ENCODE results near the gene HIPK3. TPM values are rescaled to one million over a fixed set of nuclear protein-coding genes. Genes with fewer than 3 reads are reported as not detected.
"Not testable (repeated sequence)": the region's sequence is repeated elsewhere in the genome, so short reads cannot be mapped to it uniquely, and the experiment has no call there.

HIPK3 gene
- total and polyA plus RNA-seq, 4 donors = 24.8 to 251 (median 119) TPM

DNA sequence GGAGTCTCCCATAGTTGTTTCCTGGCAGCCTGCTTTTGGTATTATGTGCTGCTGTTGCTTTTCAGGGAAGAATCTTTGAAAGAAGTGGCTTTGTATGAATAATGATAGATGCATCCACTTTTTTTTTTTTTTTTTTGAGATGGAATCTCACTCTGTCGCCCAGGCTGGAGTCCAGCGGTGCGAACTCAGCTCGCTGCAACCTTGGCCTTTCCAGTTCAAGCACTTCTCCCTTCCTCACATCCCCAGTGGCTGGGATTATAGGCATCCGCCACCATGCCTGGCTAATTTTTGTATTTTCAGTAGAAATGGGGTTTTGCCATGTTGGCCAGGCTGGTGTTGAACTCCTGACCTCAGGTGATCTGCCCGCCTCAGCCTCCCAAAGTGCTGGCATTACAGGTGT lies 49.6 kb downstream of the HIPK3 start:
- H3K9me3 ChIP-seq (ENCODE audit: control insufficient read depth, low read length); ATAC-seq (ENCODE audit: low FRiP score); intact Hi-C loops (cut with DNase I); DNase-seq; H3K36me3 ChIP-seq (ENCODE audit: control insufficient read depth in 1 of 2, insufficient read depth in 2 of 2, low read length in 1 of 2); H3K27ac ChIP-seq (ENCODE audit: low read depth in 1 of 2, low read length in 2 of 2); H3K4me3 ChIP-seq (ENCODE audit: low read length in 2 of 2); H3K27me3 ChIP-seq (ENCODE audit: control insufficient read depth in 1 of 2, insufficient read depth in 2 of 2, low read length in 1 of 2); H3K4me1 ChIP-seq (ENCODE audit: control insufficient read depth in 1 of 2, insufficient read depth in 2 of 2, low read length in 2 of 2): not testable (repeated sequence)
- 97% methylated on average over 6 of the region's 6 CpGs for WGBS, 2 donors

DNA sequence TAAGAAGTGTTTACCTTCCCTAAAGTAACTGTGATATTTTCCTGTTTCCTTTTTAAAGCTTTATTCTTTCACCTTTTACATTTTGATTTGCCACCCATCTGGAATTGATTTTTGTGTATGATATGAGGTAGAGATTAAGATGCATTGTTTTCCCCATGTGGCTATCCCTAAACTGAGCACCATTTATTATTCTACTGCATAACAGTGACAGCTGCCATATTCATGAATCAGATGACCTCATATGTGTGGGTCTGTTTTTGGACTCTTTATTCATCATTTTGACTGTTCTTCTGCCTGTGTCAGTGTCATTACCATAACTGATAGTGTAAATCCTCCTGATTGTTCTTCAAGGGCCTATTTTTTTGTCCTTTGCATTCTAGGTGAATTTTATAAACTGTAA lies 50.8 kb downstream of the HIPK3 start:
- Histone ChIP-seq H3K36me3 (ENCODE audit: control insufficient read depth in 1 of 2, insufficient read depth in 2 of 2, low read length in 1 of 2) (peaks cover 0 to 1% of the 10 kb centered on the region in 2 donors), H3K27me3 (ENCODE audit: control insufficient read depth in 1 of 2, insufficient read depth in 2 of 2, low read length in 1 of 2) (no peaks in the 10 kb centered on the region), H3K27ac (ENCODE audit: low read depth in 1 of 2, low read length in 2 of 2) (no peak overlapping the region), H3K4me1 (ENCODE audit: control insufficient read depth in 1 of 2, insufficient read depth in 2 of 2, low read length in 2 of 2) (peaks cover 0 to 3% of the 10 kb centered on the region in 2 donors), H3K4me3 (ENCODE audit: low read length in 2 of 2) (no peak overlapping the region), H3K9me3 (ENCODE audit: control insufficient read depth, low read length) (no peaks in the 10 kb centered on the region)
- no peak for ATAC-seq (ENCODE audit: low FRiP score)
- no peak for DNase-seq
- intact Hi-C loops (cut with DNase I) = no loop called here

GRCh38 chr11:33309118-33309517 lies 51.9 kb downstream of the HIPK3 start:
- DNase-seq (no peak), ATAC-seq (ENCODE audit: low FRiP score) (no peak)
- H3K36me3 ChIP-seq (ENCODE audit: control insufficient read depth in 1 of 2, insufficient read depth in 2 of 2, low read length in 1 of 2) = peaks cover 0 to 1% of the 10 kb centered on the region in 2 donors
- H3K27me3 ChIP-seq (ENCODE audit: control insufficient read depth in 1 of 2, insufficient read depth in 2 of 2, low read length in 1 of 2) = no peaks in the 10 kb centered on the region
- H3K4me1 ChIP-seq (ENCODE audit: control insufficient read depth in 1 of 2, insufficient read depth in 2 of 2, low read length in 2 of 2) = peaks cover 0 to 5% of the 10 kb centered on the region in 2 donors
- WGBS, 2 donors = 95 to 97% methylated on average over 1 of the region's 1 CpG
- H3K4me3 ChIP-seq (ENCODE audit: low read length in 2 of 2) = no peak overlapping the region
- intact Hi-C loops (cut with DNase I) = no loop called here
- no peak overlapping the region for H3K27ac ChIP-seq (ENCODE audit: low read depth in 1 of 2, low read length in 2 of 2)
- H3K9me3 ChIP-seq (ENCODE audit: control insufficient read depth, low read length) = no peaks in the 10 kb centered on the region

DNA sequence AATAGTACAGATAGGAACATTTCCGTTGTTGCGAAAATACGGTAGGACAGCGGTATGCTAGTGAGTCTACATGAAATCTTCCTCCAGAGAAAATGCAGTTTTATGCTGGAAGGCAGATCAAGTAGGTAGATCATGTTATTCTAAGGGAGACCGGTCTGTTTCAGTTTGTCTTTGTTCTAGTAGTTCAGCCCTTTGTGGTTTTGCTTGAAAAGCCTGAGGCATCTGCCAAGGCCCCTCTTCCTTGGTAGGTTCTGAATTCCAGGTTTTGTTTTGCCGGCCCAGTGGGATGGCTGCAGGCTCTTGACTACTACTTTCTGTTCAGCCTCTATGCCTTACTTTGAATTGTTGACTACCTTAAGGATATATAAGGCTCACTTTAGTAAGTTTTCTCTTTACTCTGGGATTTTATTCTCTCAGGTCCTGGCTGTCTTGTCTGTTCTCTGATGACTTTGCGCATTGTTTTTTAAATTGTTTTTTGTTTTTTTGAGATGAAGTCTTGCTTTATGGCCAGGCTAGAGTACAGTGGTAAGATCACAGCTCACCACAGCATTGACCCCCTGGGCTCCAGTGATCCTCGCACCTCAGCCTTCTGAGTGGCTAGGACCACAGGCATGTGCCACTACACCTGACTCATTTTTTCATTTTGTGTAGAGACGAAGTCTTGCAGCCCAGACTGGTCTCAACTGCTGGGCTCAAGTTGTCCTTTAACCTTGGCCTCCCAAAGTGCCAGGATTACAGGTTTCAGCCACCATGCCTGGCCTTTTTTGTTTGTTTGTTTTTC lies 53.7 kb downstream of the HIPK3 start:
- 94 to 96% methylated on average over 9 of the region's 9 CpGs for WGBS, 2 donors
- intact Hi-C loops (cut with DNase I) = no loop called here
- Histone ChIP-seq H3K27me3 (ENCODE audit: control insufficient read depth in 1 of 2, insufficient read depth in 2 of 2, low read length in 1 of 2) (no peaks in the 10 kb centered on the region), H3K9me3 (ENCODE audit: control insufficient read depth, low read length) (no peaks in the 10 kb centered on the region), H3K4me1 (ENCODE audit: control insufficient read depth in 1 of 2, insufficient read depth in 2 of 2, low read length in 2 of 2) (peaks cover 2 to 5% of the 10 kb centered on the region in 2 donors), H3K27ac (ENCODE audit: low read depth in 1 of 2, low read length in 2 of 2) (no peak overlapping the region), H3K36me3 (ENCODE audit: control insufficient read depth in 1 of 2, insufficient read depth in 2 of 2, low read length in 1 of 2) (peaks cover 0 to 1% of the 10 kb centered on the region in 2 donors), H3K4me3 (ENCODE audit: low read length in 2 of 2) (no peak overlapping the region)
- ATAC-seq (ENCODE audit: low FRiP score) (no peak), DNase-seq (no peak)

GRCh38 chr11:33311680-33312079 lies 54.5 kb downstream of the HIPK3 start:
- Histone ChIP-seq H3K9me3 (ENCODE audit: control insufficient read depth, low read length) (no peaks in the 10 kb centered on the region), H3K4me1 (ENCODE audit: control insufficient read depth in 1 of 2, insufficient read depth in 2 of 2, low read length in 2 of 2) (peaks cover 2 to 7% of the 10 kb centered on the region in 2 donors), H3K27me3 (ENCODE audit: control insufficient read depth in 1 of 2, insufficient read depth in 2 of 2, low read length in 1 of 2) (no peaks in the 10 kb centered on the region), H3K4me3 (ENCODE audit: low read length in 2 of 2) (no peak overlapping the region), H3K36me3 (ENCODE audit: control insufficient read depth in 1 of 2, insufficient read depth in 2 of 2, low read length in 1 of 2) (peaks cover 0 to 1% of the 10 kb centered on the region in 2 donors), H3K27ac (ENCODE audit: low read depth in 1 of 2, low read length in 2 of 2) (no peak overlapping the region)
- no peak for DNase-seq
- intact Hi-C loops (cut with DNase I) = no loop called here
- ATAC-seq (ENCODE audit: low FRiP score) = no peak
- WGBS, 2 donors = 77 to 84% methylated on average over 3 of the region's 3 CpGs

DNA sequence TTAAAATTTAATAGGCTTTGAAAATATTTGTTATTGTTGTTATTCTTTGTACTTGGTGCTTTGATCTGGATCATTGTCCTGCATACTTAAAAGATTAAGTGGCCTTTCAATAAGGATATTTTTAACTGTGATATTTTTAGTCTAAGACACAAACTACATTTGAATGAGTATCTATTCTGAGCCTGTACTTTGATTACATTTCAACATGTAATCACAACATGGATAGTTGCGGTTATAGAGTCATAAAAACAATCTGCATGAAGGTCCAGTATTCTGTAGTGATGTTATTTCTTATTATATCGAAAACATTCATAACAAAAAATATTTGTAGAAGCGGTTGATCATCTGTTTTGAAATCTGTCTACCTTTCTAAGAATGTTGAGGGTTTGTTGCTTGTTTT lies 58.6 kb downstream of the HIPK3 start:
- no peak for ATAC-seq (ENCODE audit: low FRiP score)
- Histone ChIP-seq H3K27ac (ENCODE audit: low read depth in 1 of 2, low read length in 2 of 2) (no peak overlapping the region), H3K4me1 (ENCODE audit: control insufficient read depth in 1 of 2, insufficient read depth in 2 of 2, low read length in 2 of 2) (peaks cover 9 to 10% of the 10 kb centered on the region in 2 donors), H3K4me3 (ENCODE audit: low read length in 2 of 2) (no peak overlapping the region), H3K27me3 (ENCODE audit: control insufficient read depth in 1 of 2, insufficient read depth in 2 of 2, low read length in 1 of 2) (no peaks in the 10 kb centered on the region), H3K36me3 (ENCODE audit: control insufficient read depth in 1 of 2, insufficient read depth in 2 of 2, low read length in 1 of 2) (peaks cover 0 to 1% of the 10 kb centered on the region in 2 donors), H3K9me3 (ENCODE audit: control insufficient read depth, low read length) (no peaks in the 10 kb centered on the region)
- 36 to 38% methylated on average over 3 of the region's 3 CpGs for WGBS, 2 donors
- intact Hi-C loops (cut with DNase I) = no loop called here
- no peak for DNase-seq

DNA sequence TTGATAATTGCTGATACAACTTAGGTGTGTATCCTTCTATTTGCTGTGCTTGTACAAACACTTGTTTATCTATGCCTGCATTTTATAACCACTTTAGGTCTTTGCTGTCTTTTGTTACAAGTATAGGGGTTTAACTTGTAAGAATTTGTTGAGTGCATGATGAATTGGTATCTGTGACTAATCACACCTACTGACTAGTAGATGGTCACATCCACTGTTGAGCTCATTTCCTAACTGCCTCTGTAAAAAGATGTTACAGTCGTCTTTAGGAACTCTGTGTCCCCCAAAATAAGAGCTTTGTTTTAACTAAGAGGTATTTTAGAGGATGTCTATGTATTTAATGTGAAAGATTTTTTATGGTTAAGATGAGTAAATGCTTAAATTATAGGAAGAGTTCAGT lies 60.5 kb downstream of the HIPK3 start:
- 62 to 65% methylated on average over 1 of the region's 1 CpG for WGBS, 2 donors
- Histone ChIP-seq H3K36me3 (ENCODE audit: control insufficient read depth in 1 of 2, insufficient read depth in 2 of 2, low read length in 1 of 2) (no peaks in the 10 kb centered on the region), H3K27me3 (ENCODE audit: control insufficient read depth in 1 of 2, insufficient read depth in 2 of 2, low read length in 1 of 2) (no peaks in the 10 kb centered on the region), H3K27ac (ENCODE audit: low read depth in 1 of 2, low read length in 2 of 2) (no peak overlapping the region), H3K9me3 (ENCODE audit: control insufficient read depth, low read length) (no peaks in the 10 kb centered on the region), H3K4me3 (ENCODE audit: low read length in 2 of 2) (no peak overlapping the region), H3K4me1 (ENCODE audit: control insufficient read depth in 1 of 2, insufficient read depth in 2 of 2, low read length in 2 of 2) (peaks cover 7 to 11% of the 10 kb centered on the region in 2 donors)
- no peak for ATAC-seq (ENCODE audit: low FRiP score)
- DNase-seq = no peak
- intact Hi-C loops (cut with DNase I) = no loop called here

GRCh38 chr11:33320016-33320813 lies 63.0 kb downstream of the HIPK3 start:
- no peaks in the 10 kb centered on the region for H3K36me3 ChIP-seq (ENCODE audit: control insufficient read depth in 1 of 2, insufficient read depth in 2 of 2, low read length in 1 of 2)
- H3K27me3 ChIP-seq (ENCODE audit: control insufficient read depth in 1 of 2, insufficient read depth in 2 of 2, low read length in 1 of 2) = no peaks in the 10 kb centered on the region
- peaks cover 8 to 11% of the 10 kb centered on the region in 2 donors for H3K4me1 ChIP-seq (ENCODE audit: control insufficient read depth in 1 of 2, insufficient read depth in 2 of 2, low read length in 2 of 2)
- intact Hi-C loops (cut with DNase I) = loop anchor here in 1 of 2 donors (5.0 kb wide), 1 partner anchor 63 kb away; the partner anchor contains the start of gene HIPK3
- 64 to 90% methylated on average over 1 of the region's 1 CpG for WGBS, 2 donors
- no peak overlapping the region for H3K4me3 ChIP-seq (ENCODE audit: low read length in 2 of 2)
- H3K9me3 ChIP-seq (ENCODE audit: control insufficient read depth, low read length) = no peaks in the 10 kb centered on the region
- no peak overlapping the region for H3K27ac ChIP-seq (ENCODE audit: low read depth in 1 of 2, low read length in 2 of 2)
- DNase-seq (no peak), ATAC-seq (ENCODE audit: low FRiP score) (no peak)

Data from aorta (tissue), 5 donors.